ENCODE measurements around the gene AK4.

Gene AK4

DNA sequence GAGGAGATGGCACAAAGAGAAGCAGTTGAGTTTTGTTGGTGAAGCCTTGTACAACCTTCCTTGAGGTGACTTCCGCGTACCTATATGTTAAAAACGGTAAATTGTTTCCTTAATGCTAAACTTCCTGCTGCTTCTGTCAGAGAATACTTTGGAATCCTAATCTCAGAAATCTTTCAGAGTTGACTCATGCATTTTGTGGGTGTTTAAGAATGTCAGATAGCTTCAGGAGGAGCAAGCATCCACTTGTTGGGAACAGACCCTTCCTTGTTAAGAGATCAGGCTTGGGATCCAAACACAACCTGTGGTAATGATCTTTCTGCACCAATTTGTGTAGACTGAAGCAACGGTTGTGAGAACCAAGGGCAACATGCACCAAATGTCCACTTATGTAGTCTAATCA lies 29.5 kb downstream of the AK4 start:
- no peak for TF ChIP-seq ZNF274 (IDR thresholded peaks at IDR 0.05; ENCODE audit: low read depth, low read length)
- H3K4me3 ChIP-seq (ENCODE audit: low read length): no peak overlapping the region

DNA sequence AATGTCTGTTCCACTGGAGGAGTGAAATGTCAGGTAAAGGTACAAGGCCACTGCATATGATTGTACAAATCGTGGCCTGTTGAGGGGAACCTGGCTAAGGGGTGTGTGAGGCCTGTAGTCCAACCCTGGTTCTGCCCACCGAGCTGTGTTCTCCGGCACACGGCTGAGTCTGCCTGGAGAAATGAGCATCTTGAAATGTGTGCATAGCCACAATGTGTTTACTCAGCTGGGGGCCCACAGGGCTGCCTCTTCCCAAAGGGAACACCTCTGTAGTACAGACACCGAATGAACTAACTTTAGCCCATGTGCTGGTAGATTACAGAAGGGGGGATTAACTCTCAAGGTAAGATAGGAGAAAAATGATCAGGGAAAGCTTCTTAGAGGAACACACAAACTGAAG lies 30.2 kb downstream of the AK4 start:
- TF ChIP-seq ZNF274 (IDR thresholded peaks at IDR 0.05; ENCODE audit: low read depth, low read length): no peak
- no peak overlapping the region for H3K4me3 ChIP-seq (ENCODE audit: low read length)

GRCh38 chr1:65179148-65179547 lies 31.1 kb downstream of the AK4 start:
- TF ChIP-seq ZNF274 (IDR thresholded peaks at IDR 0.05; ENCODE audit: low read depth, low read length): no peak
- H3K4me3 ChIP-seq (ENCODE audit: low read length): no peak overlapping the region

DNA sequence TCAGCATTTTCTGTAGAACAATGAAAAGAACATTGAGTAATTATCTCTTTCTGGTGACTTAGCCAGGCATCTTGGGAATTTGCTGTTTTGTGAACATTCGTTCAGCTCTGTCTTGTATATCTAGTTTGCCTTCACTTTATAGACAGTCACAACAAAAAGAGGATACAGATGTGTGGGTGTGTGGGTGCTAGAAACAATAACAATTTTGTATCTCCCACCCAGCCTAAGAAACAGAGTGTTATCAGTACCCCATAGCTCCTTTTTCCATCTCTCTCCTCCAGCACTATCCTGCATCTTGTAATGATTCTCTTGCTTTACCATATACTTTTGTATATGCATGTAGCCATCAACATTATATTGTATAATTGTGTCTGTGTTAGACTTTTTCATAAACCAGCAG lies 33.0 kb downstream of the AK4 start:
- TF ChIP-seq ZNF274 (IDR thresholded peaks at IDR 0.05; ENCODE audit: low read depth, low read length): no peak
- H3K4me3 ChIP-seq (ENCODE audit: low read length): no peak overlapping the region

DNA sequence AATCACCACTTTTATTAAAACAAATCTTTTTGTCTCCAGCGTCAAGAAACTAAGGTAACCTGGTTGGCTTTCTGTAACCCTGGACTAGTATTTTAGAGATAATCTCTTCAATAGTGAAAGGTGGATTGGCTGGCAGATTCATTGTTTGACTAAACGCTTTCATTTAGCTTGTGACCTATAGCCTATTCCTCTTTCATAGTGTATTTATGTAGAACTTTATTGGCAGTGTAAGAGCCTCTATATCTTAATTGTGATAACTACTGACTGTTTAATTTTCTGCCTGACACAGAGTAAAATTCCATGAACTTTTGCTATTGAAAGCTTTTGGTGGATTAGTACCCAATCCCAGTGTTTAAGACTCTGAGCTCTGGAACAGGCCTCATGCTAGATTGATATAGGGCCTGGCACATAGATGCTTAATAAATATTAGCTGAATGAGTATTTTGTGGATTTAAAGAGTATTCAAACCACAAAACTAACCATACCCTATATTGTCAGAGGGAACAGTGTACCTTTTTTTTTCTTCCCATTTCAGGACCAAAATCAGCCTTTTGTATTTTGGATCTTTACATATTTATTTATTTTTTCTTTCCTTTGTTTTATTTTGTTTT lies 34.8 kb downstream of the AK4 start:
- no peak for TF ChIP-seq ZNF274 (IDR thresholded peaks at IDR 0.05; ENCODE audit: low read depth, low read length)
- no peak overlapping the region for H3K4me3 ChIP-seq (ENCODE audit: low read length)

- no peak overlapping the region for H3K4me3 ChIP-seq (ENCODE audit: low read length)
- TF ChIP-seq ZNF274 (IDR thresholded peaks at IDR 0.05; ENCODE audit: low read depth, low read length): no peak
Observed at GRCh38 chr1:65189576-65190115, 41.6 kb downstream of the AK4 start.

GRCh38 chr1:65190229-65190628 lies 42.2 kb downstream of the AK4 start:
- no peak for TF ChIP-seq ZNF274 (IDR thresholded peaks at IDR 0.05; ENCODE audit: low read depth, low read length)
- no peak overlapping the region for H3K4me3 ChIP-seq (ENCODE audit: low read length)

GRCh38 chr1:65193129-65193695 lies 45.2 kb downstream of the AK4 start:
- TF ChIP-seq ZNF274 (IDR thresholded peaks at IDR 0.05; ENCODE audit: low read depth, low read length): no peak
- no peak overlapping the region for H3K4me3 ChIP-seq (ENCODE audit: low read length)

DNA sequence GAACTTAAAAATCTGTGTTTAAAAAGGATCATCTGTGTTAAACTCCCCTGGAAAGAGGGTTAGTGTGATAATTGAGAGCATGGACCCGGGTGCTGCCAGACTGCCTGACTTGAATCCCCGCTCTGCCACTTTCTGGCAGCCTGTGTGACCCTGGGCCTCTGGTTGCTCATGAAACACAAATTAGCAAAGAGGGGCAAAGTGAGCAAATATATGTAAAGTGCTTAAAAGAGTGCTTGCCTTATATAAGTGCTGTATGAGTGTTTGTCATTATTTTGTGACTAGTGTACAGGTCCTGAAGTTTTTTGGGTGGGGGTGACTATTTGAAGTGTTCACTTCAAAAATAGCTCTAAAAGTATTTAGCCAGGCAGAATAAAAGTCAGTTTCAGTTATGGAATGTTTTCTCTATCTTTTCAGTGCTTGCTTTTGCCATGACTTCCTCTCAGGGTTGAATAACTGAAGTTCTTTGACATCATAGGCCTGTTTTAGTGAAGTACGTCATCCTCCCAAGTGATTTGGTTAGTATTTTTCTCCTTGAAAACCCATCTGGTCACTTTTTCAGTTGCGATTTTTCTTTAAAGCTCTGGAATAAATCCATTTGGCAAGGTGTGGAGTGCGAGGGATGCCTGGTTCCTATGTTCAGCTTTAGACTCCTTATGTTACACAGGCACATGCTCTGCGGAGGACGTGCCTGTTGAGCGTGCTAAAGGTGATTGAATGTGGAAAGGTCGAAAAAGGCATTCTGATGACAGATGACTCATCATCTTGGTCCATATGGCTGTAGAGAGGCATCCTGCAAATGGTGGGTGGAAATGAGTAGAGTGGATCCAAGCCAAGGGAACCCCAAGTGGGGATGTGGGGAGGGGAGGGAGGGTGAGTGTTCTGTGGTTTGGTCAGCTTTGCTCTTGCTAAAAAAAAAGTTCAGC lies 47.8 kb downstream of the AK4 start:
- no peak overlapping the region for H3K4me3 ChIP-seq (ENCODE audit: low read length)
- TF ChIP-seq ZNF274 (IDR thresholded peaks at IDR 0.05; ENCODE audit: low read depth, low read length): no peak

DNA sequence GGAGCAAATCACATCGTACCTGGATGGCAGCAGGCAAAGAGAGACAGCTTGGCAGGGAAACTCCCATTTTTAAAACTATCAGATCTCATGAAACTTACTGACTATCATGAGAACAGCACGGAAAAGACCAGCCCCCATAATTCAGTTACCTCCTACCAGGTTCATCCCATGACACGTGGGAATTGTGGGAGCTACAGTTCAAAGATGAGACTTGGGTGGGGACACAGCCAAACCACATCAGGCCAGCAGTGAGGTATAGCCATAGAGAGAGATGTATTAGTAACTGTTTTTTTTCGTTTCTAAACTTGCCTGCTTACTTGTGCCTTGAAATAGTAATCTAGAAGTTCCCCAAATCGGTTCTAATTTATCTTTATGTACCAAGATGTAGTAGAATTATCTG lies 48.9 kb downstream of the AK4 start:
- H3K4me3 ChIP-seq (ENCODE audit: low read length): no peak overlapping the region
- TF ChIP-seq ZNF274 (IDR thresholded peaks at IDR 0.05; ENCODE audit: low read depth, low read length): no peak

DNA sequence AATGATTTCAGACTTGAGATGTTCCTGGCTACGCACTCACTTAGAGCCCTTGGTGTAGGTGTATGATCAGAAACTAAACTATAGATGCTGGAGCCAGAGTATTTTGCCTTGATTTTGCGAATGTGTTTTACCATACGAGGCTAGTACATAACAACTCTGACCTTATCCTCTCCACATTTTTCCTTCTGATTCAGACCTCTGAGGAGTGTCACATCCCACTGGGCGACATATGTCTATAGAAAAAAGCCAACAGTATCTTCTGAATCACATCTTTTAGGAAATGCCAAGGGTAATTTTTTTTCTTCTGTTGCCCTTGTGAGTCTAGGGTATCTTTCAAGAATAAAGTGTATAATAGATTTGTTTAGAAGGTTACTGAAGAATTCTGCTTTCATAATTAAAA lies 49.6 kb downstream of the AK4 start:
- H3K4me3 ChIP-seq (ENCODE audit: low read length): no peak overlapping the region
- no peak for TF ChIP-seq ZNF274 (IDR thresholded peaks at IDR 0.05; ENCODE audit: low read depth, low read length)

GRCh38 chr1:65198096-65198495 lies 50.1 kb downstream of the AK4 start:
- TF ChIP-seq ZNF274 (IDR thresholded peaks at IDR 0.05; ENCODE audit: low read depth, low read length): no peak
- no peak overlapping the region for H3K4me3 ChIP-seq (ENCODE audit: low read length)

DNA sequence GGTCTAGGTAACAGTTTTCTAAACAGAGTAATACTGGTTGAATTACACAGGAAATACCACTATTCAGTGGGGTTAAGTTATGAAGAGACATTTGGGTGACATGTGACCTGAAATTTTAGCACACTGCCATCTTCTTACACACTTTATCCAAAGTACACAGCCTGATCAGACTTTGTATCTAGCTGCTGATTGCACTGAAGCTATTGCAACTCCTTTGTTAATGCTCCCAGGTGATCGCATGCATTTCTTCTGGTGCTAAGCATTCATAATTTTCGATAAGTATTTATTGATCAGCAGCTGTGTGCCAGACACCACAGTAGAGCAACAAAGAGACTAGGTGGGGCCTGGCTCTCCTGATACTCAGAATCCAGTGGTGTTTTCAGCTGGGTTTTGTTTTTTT lies 52.4 kb downstream of the AK4 start:
- no peak overlapping the region for H3K4me3 ChIP-seq (ENCODE audit: low read length)
- no peak for TF ChIP-seq ZNF274 (IDR thresholded peaks at IDR 0.05; ENCODE audit: low read depth, low read length)

DNA sequence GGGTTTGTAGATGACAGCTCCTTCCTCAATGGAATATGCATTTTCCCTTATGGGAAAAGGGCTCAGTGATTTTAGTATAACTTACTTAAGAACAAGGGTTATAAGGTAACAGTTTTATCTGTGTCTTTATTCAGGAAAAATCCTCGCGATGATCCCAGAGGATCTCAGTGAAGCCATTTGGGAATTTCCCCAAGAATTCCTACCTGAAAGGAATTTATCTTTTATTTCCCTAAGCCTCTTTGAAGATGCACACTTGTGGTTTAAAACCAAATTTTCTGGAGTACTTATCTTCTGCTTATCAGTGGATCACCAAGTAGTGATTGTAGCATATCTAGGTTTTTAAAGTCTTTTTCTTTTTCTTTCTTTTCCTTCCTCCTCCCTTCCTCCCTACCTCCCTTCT lies 58.8 kb downstream of the AK4 start:
- TF ChIP-seq ZNF274 (IDR thresholded peaks at IDR 0.05; ENCODE audit: low read depth, low read length): no peak
- no peak overlapping the region for H3K4me3 ChIP-seq (ENCODE audit: low read length)

GRCh38 chr1:65207317-65207716 lies 59.3 kb downstream of the AK4 start:
- TF ChIP-seq ZNF274 (IDR thresholded peaks at IDR 0.05; ENCODE audit: low read depth, low read length): no peak

More at GRCh38 chr1:65207317-65207716, 59.3 kb downstream of the AK4 start:
- H3K4me3 ChIP-seq (ENCODE audit: low read length): no peak overlapping the region; the same call in 1 of the 2 replicates
